ENCODE results near the gene CAMK4. TPM values are rescaled to one million over a fixed set of nuclear protein-coding genes. Genes with fewer than 3 reads are reported as not detected.

The CAMK4 gene
- total RNA-seq, 1 donor from 2014 or later = 5.1 TPM

DNA sequence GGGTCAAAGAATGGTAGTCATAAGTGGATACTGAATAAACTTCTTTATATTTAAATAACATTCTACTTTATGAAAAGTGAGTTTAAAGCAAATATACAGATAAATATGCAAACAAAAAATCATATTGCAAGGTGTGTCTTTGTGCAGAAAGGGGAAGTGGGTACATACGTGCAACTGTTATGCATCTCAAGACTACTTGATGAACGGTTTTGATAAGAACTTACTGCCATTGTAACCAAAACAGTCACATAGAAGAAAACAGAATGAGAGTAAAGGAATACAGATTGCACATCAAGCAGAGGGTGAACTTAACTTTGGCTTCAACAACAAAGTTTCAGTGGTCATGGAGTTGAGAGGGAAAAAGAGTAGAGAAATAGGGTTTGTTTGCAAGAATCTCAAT, 9.9 kb downstream of the CAMK4 start:
- TF ChIP-seq, protein P1, sequence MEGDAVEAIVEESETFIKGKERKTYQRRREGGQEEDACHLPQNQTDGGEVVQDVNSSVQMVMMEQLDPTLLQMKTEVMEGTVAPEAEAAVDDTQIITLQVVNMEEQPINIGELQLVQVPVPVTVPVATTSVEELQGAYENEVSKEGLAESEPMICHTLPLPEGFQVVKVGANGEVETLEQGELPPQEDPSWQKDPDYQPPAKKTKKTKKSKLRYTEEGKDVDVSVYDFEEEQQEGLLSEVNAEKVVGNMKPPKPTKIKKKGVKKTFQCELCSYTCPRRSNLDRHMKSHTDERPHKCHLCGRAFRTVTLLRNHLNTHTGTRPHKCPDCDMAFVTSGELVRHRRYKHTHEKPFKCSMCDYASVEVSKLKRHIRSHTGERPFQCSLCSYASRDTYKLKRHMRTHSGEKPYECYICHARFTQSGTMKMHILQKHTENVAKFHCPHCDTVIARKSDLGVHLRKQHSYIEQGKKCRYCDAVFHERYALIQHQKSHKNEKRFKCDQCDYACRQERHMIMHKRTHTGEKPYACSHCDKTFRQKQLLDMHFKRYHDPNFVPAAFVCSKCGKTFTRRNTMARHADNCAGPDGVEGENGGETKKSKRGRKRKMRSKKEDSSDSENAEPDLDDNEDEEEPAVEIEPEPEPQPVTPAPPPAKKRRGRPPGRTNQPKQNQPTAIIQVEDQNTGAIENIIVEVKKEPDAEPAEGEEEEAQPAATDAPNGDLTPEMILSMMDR (conservative IDR thresholded peaks at IDR 0.05; ENCODE audit: low read depth, low read length) = no peak

DNA sequence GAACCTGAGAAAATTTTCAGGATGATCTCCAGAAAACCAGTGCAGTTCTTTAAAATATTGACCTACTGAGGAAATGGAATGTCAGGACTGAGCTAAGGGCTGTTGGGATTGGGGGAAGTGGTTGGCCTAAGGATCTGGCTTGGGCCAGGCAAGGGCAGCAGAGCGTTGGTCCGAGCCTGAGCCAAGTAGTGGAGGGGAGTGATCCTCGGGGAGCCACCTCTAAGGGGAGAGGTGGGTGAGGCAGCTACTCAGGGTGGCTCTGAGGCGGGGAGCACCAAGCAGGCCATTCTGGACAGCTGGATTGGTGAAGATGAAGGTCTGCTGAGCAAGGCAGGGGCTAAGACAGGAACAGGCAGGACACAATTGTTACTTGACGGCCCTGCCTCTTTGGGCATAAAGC, 11.5 kb downstream of the CAMK4 start:
- TF ChIP-seq, protein P1 (conservative IDR thresholded peaks at IDR 0.05; ENCODE audit: low read depth, low read length) = no peak
- no peak for DNase-seq (ENCODE audit: low read depth)
- H3K4me3 ChIP-seq (ENCODE audit: low read depth, low read length) = no peak overlapping the region

More for the DNA sequence above, 9.9 kb downstream of the CAMK4 start:
- H3K4me3 ChIP-seq (ENCODE audit: low read depth, low read length) = no peak overlapping the region
- DNase-seq (ENCODE audit: low read depth) = no peak

DNA sequence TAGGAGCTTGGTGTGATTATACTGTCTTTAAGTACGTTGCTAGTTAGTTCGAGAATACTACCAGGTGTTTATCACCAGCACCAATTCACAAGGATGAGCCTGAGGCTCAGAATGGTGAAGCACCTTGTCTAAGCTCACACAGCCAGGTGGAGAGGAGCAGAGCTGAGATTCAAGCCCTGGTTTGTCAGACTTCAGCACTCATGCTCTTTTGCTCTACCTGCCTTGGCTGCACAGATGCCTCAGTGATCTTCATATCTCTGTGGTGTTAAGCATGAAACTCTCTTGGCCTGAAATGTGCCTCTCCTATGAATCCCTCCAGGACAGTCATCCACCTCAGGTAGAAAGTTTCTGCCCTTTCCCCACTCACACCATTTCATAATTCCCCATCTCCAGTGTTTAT, 12.2 kb downstream of the CAMK4 start:
- TF ChIP-seq, protein P1 (conservative IDR thresholded peaks at IDR 0.05; ENCODE audit: low read depth, low read length) = no peak
- H3K4me3 ChIP-seq (ENCODE audit: low read depth, low read length) = no peak overlapping the region
- no peak for DNase-seq (ENCODE audit: low read depth)

DNA sequence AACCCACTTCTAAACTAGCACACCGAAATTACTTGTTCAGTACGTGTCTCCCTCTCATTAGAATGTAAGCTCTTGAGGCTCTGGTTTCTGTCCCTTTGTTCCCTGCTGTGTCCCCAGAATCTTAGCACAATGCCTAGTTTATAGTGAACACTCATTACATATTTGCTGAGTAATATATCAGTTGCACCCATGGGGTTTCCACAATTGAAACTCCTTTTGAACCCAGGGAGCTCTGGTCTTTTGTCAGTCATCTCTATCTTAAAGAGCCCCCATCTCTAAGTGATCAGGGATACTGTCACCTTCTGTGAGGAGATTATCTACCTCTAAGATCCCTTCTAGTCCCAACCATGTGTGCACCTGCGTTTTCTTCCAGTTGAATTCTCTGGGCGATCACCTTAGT, 12.8 kb downstream of the CAMK4 start:
- TF ChIP-seq, protein P1 (conservative IDR thresholded peaks at IDR 0.05; ENCODE audit: low read depth, low read length) = no peak
- H3K4me3 ChIP-seq (ENCODE audit: low read depth, low read length) = no peak overlapping the region

DNA sequence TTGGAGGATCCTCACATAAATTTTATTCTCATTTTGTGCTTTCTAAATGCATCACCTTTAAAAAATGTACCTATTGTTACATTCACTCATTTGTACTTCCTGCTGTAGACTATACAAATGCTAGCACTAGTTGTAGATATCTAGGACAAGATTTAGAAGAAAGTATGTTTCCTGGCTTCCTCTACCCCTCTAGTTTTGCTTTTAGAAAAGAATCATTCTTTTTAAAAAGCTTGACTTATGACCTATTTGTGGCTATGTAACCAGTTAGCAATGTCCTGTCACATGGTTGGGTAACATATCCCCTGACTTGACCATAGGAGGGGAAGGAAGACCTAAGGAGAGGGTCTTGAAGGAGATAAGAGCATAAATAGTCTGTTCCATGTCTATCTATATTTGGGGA, 13.3 kb downstream of the CAMK4 start:
- TF ChIP-seq, protein P1 (conservative IDR thresholded peaks at IDR 0.05; ENCODE audit: low read depth, low read length) = no peak
- no peak overlapping the region for H3K4me3 ChIP-seq (ENCODE audit: low read depth, low read length)
- DNase-seq (ENCODE audit: low read depth) = no peak

More for the DNA sequence above, 12.8 kb downstream of the CAMK4 start:
- DNase-seq (ENCODE audit: low read depth) = no peak

DNA sequence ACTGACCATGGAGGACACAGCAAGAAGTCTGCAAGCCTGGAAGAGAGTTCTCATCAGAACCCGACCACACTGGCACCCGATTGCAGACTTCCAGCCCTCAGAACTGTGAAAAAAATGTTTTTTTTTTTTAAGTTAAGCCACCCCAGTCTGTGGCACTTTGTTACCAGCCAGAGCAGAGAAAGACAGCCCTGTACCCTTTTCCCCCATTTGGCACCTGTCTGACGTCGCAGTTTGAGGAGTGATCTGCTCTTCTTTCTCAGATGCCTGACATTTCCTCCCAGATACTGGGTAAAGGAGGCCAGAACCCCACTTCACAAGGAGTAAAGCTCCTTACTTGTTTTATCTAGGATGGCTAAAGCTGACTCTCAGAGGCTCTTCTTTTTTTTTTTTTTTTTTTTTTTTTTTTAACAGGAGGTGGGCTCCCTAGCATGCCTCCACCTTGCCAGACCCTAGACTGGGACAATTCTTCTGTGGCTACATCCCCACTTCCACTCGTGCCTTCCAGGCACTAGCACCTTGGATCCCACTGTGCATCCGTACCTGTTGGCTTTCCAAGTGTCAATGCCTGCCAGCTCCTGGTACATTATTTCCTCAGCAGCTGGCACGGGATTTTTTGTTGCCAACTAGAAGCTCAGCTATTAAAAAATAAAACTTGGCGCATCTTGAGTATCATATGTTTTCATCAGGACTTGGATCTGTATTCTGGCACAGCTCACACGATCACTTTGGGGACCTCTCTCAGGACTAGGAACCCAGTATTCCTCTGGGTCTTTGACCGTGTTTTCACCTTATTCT, 14.4 kb downstream of the CAMK4 start:
- TF ChIP-seq, protein P1 (conservative IDR thresholded peaks at IDR 0.05; ENCODE audit: low read depth, low read length) = no peak
- H3K4me3 ChIP-seq (ENCODE audit: low read depth, low read length) = no peak overlapping the region
- DNase-seq (ENCODE audit: low read depth) = no peak

DNA sequence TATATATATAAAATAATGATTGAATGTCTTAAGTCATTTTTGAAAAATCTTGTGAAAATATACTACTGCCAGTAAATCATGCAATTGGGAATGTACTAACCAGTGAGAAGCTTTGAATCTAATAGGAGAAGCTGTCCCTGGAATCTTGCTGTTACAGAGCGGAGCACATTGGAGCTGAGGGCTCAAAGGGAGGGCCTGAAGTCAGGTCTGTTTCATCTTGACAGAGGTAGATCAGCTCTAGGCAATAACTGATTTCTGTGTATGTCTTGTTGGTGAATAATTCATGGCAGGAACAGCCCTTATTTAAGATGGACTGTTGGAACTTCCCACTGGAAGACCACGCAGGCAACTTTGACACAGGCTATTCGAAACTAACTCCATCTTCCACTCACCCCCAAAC, 17.5 kb downstream of the CAMK4 start:
- DNase-seq (ENCODE audit: low read depth) = no peak
- no peak overlapping the region for H3K4me3 ChIP-seq (ENCODE audit: low read depth, low read length)
- TF ChIP-seq, protein P1 (conservative IDR thresholded peaks at IDR 0.05; ENCODE audit: low read depth, low read length) = no peak
